Keratinocyte (primary cell): ENCODE results near the gene TMEM163. TPM values are rescaled to one million over a fixed set of nuclear protein-coding genes. Genes with fewer than 3 reads are reported as not detected.

Experiments used
- DNase-seq: peaks from one replicate; pipeline ENCODE4 v3.0.0-alpha.2; 2011; ENCODE audit warnings: low read depth, missing footprints, low spot score
- FAIRE-seq: peaks from 2 replicates; lab custom pipeline; 2011; peaks lifted over from hg19 to GRCh38; lab: Jason Lieb, UNC
- H2AFZ ChIP-seq: 2 replicates; pipeline ENCODE4 v1.6.0; 2012; ENCODE audit warnings: low read length, control low read depth, inconsistent platforms; ENCODE audit not compliant: control insufficient read depth
- H3K27ac ChIP-seq: 2 replicates; pipeline ENCODE4 v1.5.1; 2011; ENCODE audit warnings: low read length; ENCODE audit not compliant: control insufficient read depth, insufficient read depth
- H3K27me3 ChIP-seq: 3 replicates; pipeline ENCODE4 v1.6.0; 2011; ENCODE audit warnings: low read length; ENCODE audit not compliant: control insufficient read depth, insufficient read depth; ENCODE audit errors: extremely low read depth
- H3K36me3 ChIP-seq, 2 experiments: 2 replicates in 1 of 2; 3 replicates in 1 of 2; pipeline ENCODE4 v1.5.1; 2011; ENCODE audit warnings: low read length in 2 of 2, mild to moderate bottlenecking in 1 of 2; ENCODE audit not compliant: control insufficient read depth in 2 of 2, insufficient read depth in 2 of 2; ENCODE audit errors: extremely low read depth in 1 of 2
- H3K4me1 ChIP-seq: 3 replicates; pipeline ENCODE4 v1.5.1; 2011; ENCODE audit warnings: low read length; ENCODE audit not compliant: control insufficient read depth, insufficient read depth; ENCODE audit errors: extremely low read depth
- H3K4me2 ChIP-seq: 3 replicates; pipeline ENCODE4 v1.6.0; 2011; ENCODE audit warnings: low read depth, low read length; ENCODE audit not compliant: control insufficient read depth, insufficient read depth; ENCODE audit errors: extremely low read depth
- H3K4me3 ChIP-seq, 3 experiments: fragments of 200-600 bp in 1 of 3; sonication (generic) in 1 of 3; 2 replicates in 2 of 3; 3 replicates in 1 of 3; pipeline ENCODE4 v1.5.1; 2011 to 2016; ENCODE audit warnings: low read length in 3 of 3, mild to moderate bottlenecking in 3 of 3, control low read depth in 2 of 3, inconsistent platforms in 1 of 3, low read depth in 1 of 3, mixed read lengths in 1 of 3, mixed run types in 1 of 3, moderate library complexity in 1 of 3; ENCODE audit not compliant: control insufficient read depth in 2 of 3, insufficient read depth in 2 of 3; ENCODE audit errors: extremely low read depth in 1 of 3
- H3K79me2 ChIP-seq: 2 replicates; pipeline ENCODE4 v1.6.0; 2012; ENCODE audit warnings: low read length; ENCODE audit not compliant: control insufficient read depth, insufficient read depth
- H3K9ac ChIP-seq: 3 replicates; pipeline ENCODE4 v1.6.0; 2011; ENCODE audit warnings: low read length; ENCODE audit not compliant: control insufficient read depth, insufficient read depth; ENCODE audit errors: extremely low read depth
- H3K9me1 ChIP-seq: 3 replicates; pipeline ENCODE4 v1.6.0; 2011; ENCODE audit warnings: low read length; ENCODE audit not compliant: control insufficient read depth, insufficient read depth; ENCODE audit errors: extremely low read depth
- H3K9me3 ChIP-seq: 2 replicates; pipeline ENCODE4 v1.5.1; 2012; ENCODE audit warnings: low read depth, low read length; ENCODE audit not compliant: control insufficient read depth
- H4K20me1 ChIP-seq: 3 replicates; pipeline ENCODE4 v1.6.0; 2011; ENCODE audit warnings: low read length; ENCODE audit not compliant: control insufficient read depth, insufficient read depth; ENCODE audit errors: extremely low read depth
- CTCF ChIP-seq, 3 experiments: IDR thresholded peaks in 1 of 3; conservative IDR thresholded peaks in 1 of 3; optimal IDR thresholded peaks in 1 of 3; 2 replicates in 2 of 3; 3 replicates in 1 of 3; pipeline versions ENCODE3 to v1.5.1; 2011; ENCODE audit warnings: low read length in 3 of 3, mild to moderate bottlenecking in 3 of 3, moderate library complexity in 2 of 3, control low read depth in 1 of 3, inconsistent platforms in 1 of 3; ENCODE audit not compliant: insufficient read depth in 2 of 3; ENCODE audit errors: extremely low read depth in 1 of 3
- EZH2 ChIP-seq: IDR thresholded peaks from one replicate; pipeline ENCODE4 v1.6.1; 2012; ENCODE audit warnings: inconsistent platforms, mild to moderate bottlenecking, low read length, moderate library complexity
- dilution Hi-C: fragments of 300-500 bp; cut with MboI; formaldehyde crosslinking; loops from one replicate; pipeline ENCODE4 v1.7.0; 2020; ENCODE audit warnings: low sequenced_read_pairs; ENCODE audit not compliant: extremely low pct_ligation_motif_present
- polyA plus RNA-seq, 5 experiments: library from polyadenylated mRNA; depleted of rRNA in 3 of 5; stranded (reverse) in 3 of 5; stranded (forward) in 1 of 5; unstranded in 1 of 5; fragments of >200 nt; gene quantifications; 1 replicate in 1 of 5; 2 replicates in 3 of 5; 3 replicates in 1 of 5; pipeline versions ENCODE4 v1.2.1 to v1.2.3, GENCODE V29; 2011 to 2012; ENCODE audit warnings: missing spikeins in 2 of 5, low read depth in 1 of 5, low replicate concordance in 1 of 5

TMEM163 gene
- polyA plus RNA-seq, 1 donor (not counting 4 experiments of a cell fraction or from before 2014, with no cell fraction given) = not detected

- Histone ChIP-seq H3K27me3 (peaks cover 9% of the 10 kb centered on the region), H3K79me2 (no peaks in the 10 kb centered on the region), H3K4me1 (no peaks in the 10 kb centered on the region), H3K4me3 (no peak overlapping the region), H3K36me3 (no peaks in the 10 kb centered on the region), H3K9ac (no peak overlapping the region), H2AFZ (no peak overlapping the region), H4K20me1 (no peaks in the 10 kb centered on the region), H3K4me2 (no peak overlapping the region), H3K9me1 (no peaks in the 10 kb centered on the region), H3K9me3 (no peaks in the 10 kb centered on the region), H3K27ac (no peak overlapping the region)
- TF ChIP-seq CTCF (optimal IDR thresholded peaks at IDR 0.05 in 1 of 3, IDR thresholded peaks at IDR 0.05 in 1 of 3, conservative IDR thresholded peaks at IDR 0.05 in 1 of 3; ENCODE audit: extremely low read depth in 1 of 3, insufficient read depth in 2 of 3, low read length in 3 of 3) (no peak), EZH2 (no peak)
- DNase-seq (no peak), FAIRE-seq (no peak)
- dilution Hi-C loops = no loop called here
Measured at GRCh38 chr2:134739879-134740301, 21.1 kb upstream of the TMEM163 start.

GRCh38 chr2:134739236-134739878 is 20.6 kb upstream of the TMEM163 start:
- Histone ChIP-seq H4K20me1 (no peaks in the 10 kb centered on the region), H3K4me2 (no peak overlapping the region), H3K79me2 (no peaks in the 10 kb centered on the region), H3K36me3 (no peaks in the 10 kb centered on the region), H3K9me3 (no peaks in the 10 kb centered on the region), H3K4me3 (no peak overlapping the region), H2AFZ (no peak overlapping the region), H3K27me3 (peaks cover 12% of the 10 kb centered on the region), H3K9ac (no peak overlapping the region), H3K9me1 (no peaks in the 10 kb centered on the region), H3K27ac (no peak overlapping the region), H3K4me1 (no peaks in the 10 kb centered on the region)
- DNase-seq (no peak), FAIRE-seq (no peak)
- TF ChIP-seq CTCF (optimal IDR thresholded peaks at IDR 0.05 in 1 of 3, IDR thresholded peaks at IDR 0.05 in 1 of 3, conservative IDR thresholded peaks at IDR 0.05 in 1 of 3; ENCODE audit: extremely low read depth in 1 of 3, insufficient read depth in 2 of 3, low read length in 3 of 3) (no peak), EZH2 (no peak)
- dilution Hi-C loops = no loop called here
